ENCODE measurements around the gene SENP1. TPM values are rescaled to one million over a fixed set of nuclear protein-coding genes. Genes with fewer than 3 reads are reported as not detected.

SENP1 gene
- 34.9 and 38.4 TPM in 2 replicates for total RNA-seq
- long read RNA-seq, partial matches to known transcripts, result 7 of 12 reads
- long read RNA-seq, other reads (novel, unspliced or antisense), result 3 of 12 reads

DNA sequence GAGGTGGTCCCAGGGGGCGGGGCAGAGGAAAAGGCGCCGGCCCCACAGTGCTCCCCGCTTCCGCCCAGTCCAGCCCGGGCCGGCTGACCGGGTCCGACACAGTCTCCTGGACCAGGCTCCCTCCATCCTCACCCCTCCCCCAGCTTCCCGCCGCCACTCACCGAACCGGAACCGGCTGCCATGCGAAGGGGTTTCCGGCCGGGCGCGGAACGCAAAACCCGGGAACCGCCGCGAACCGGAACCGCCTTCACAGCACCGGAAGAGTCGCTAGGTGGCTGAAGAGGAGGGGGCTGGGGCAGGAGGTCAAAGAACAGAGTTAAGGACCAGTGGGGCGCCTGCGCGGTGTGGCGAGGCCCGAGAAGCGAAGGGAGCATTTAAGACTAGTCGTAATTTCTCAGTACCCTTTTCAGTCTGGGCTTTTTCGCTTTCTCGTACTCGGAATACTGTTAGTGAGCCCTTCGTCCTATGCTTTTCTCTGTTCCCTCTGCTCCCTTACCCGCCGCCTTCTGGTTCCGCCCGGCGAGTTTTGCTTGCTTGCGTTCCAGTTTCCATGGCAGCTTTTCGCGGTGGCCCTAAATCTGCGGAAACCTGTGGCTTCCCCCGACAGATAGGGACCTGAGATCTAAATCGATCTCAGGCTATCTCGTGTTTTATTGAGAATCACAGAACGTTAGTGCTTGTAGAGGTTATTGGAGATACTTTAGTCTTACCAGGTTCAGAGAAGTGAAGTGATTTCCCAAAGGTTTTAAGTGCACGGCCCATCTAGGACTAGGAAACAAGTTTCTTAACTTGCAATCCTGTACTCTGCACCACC lies at the start of gene SENP1:
TSS of gene SENP1 (minus strand) at position 213 of the 814 bp plus-strand sequence. CDS start 4,607 bp downstream, outside the sequence.
- H3K4me3 Mint-ChIP-seq (ENCODE audit: low read depth), result peak within 1 kb of the TSS; percentile 98
- peak; percentile 78 for DNase-seq (ENCODE audit: low spot score, unreplicated experiment)
- TF ChIP-seq CTCF (IDR thresholded peaks at IDR 0.05; ENCODE audit: unreplicated experiment), result peak; percentile 22
- H3K9me3 Mint-ChIP-seq (ENCODE audit: low read depth), result no peaks in the 10 kb centered on the region
- no peaks in the 10 kb centered on the region for H3K27me3 Mint-ChIP-seq
- no peaks in the 10 kb centered on the region for H3K36me3 Mint-ChIP-seq (ENCODE audit: insufficient read depth)
- peaks cover 28% of the 10 kb centered on the region for H3K4me1 Mint-ChIP-seq (ENCODE audit: low read depth)
- peak within 1 kb of the TSS; percentile 96 for H3K27ac Mint-ChIP-seq

DNA sequence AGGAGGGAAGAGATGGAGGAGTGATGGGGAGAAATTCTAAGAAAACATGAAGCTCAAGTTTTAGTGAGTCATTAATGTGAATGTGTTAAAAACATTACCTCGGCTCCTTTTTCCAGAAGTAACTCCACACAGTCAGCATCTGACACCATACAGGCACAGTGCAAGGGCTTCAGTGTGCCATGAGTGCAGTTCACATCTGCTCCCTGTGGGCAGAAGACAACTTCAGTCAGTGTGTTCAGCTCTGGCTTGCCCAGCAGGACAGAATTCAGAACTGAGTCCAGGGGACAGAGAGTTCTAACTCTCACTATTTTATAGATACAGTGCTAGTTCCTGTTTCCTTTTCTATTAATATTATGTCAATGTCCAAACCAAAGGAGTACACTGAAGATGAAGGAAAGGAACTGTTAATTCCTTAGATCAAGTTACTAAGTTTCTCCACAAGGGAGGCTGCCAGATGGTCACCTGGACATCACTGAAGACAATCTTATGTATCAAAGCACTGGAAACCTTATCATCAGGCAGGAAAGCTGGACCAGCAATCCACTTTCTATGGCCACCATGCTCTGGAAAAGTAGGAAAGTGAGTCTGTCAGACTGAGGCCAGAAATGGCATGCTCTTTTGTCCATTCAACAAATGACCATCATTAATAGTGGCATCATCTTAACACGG lies 45.4 kb upstream of the SENP1 start:
- no peak overlapping the region for H3K4me3 Mint-ChIP-seq (ENCODE audit: low read depth)
- peaks cover 9% of the 10 kb centered on the region for H3K36me3 Mint-ChIP-seq (ENCODE audit: insufficient read depth)
- H3K9me3 Mint-ChIP-seq (ENCODE audit: low read depth), result no peaks in the 10 kb centered on the region
- no peaks in the 10 kb centered on the region for H3K27me3 Mint-ChIP-seq
- no peak overlapping the region for H3K27ac Mint-ChIP-seq
- peaks cover 1% of the 10 kb centered on the region for H3K4me1 Mint-ChIP-seq (ENCODE audit: low read depth)
- TF ChIP-seq CTCF (IDR thresholded peaks at IDR 0.05; ENCODE audit: unreplicated experiment), result no peak
- DNase-seq (ENCODE audit: low spot score, unreplicated experiment), result no peak

- Mint-ChIP-seq H3K27ac (no peak overlapping the region), H3K4me3 (ENCODE audit: low read depth) (no peak overlapping the region), H3K4me1 (ENCODE audit: low read depth) (no peaks in the 10 kb centered on the region), H3K27me3 (no peaks in the 10 kb centered on the region), H3K36me3 (ENCODE audit: insufficient read depth) (peaks cover 19% of the 10 kb centered on the region), H3K9me3 (ENCODE audit: low read depth) (no peaks in the 10 kb centered on the region)
- no peak for TF ChIP-seq CTCF (IDR thresholded peaks at IDR 0.05; ENCODE audit: unreplicated experiment)
- no peak for DNase-seq (ENCODE audit: low spot score, unreplicated experiment)
Observed at GRCh38 chr12:48145981-48146380, 40.1 kb upstream of the SENP1 start.

GRCh38 chr12:48143898-48144297 lies 38.0 kb upstream of the SENP1 start:
- no peaks in the 10 kb centered on the region for H3K9me3 Mint-ChIP-seq (ENCODE audit: low read depth)
- H3K27me3 Mint-ChIP-seq, result no peaks in the 10 kb centered on the region
- H3K4me3 Mint-ChIP-seq (ENCODE audit: low read depth), result no peak overlapping the region
- no peak for TF ChIP-seq CTCF (IDR thresholded peaks at IDR 0.05; ENCODE audit: unreplicated experiment)
- no peaks in the 10 kb centered on the region for H3K4me1 Mint-ChIP-seq (ENCODE audit: low read depth)
- DNase-seq (ENCODE audit: low spot score, unreplicated experiment), result no peak
- H3K27ac Mint-ChIP-seq, result no peak overlapping the region
- H3K36me3 Mint-ChIP-seq (ENCODE audit: insufficient read depth), result peaks cover 17% of the 10 kb centered on the region

DNA sequence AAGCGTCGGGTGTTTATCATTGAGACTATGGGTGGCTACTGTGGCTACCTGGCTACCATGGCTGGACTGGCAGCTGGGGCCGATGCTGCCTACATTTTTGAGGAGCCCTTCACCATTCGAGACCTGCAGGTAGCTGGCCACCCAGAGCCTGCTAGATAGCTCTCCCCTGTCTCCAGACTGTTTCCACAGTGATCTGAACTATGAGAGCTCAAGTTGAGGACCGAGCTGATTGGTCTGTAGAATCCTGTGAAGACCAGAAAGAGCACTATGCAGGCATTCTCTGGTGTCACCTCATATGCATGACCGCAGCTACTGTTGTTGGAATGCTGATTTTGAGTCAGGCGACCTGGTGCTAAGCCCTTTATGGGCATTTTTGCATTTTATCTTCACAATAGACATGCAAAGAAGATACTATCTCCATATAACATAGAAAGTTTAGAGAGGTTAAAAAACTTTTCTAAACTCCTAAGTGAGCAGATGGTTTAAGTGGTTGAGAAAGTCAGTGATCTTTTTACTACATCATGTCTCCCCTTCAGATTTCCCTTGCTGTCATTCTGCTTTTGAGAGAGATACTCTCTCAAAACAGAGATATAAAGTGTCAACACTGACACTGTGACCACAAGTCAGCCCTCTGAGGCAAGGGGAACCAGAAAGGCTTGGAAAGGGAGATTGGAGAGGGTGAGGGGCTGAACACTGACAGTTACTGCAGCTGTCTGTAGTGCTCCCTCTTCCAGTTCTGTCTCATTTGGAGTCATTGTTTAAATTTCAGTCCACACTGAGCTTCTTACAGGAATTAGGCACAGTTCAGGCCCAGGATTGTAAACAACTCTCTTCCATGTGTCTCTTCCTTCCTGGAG lies 37.2 kb upstream of the SENP1 start:
- no peak overlapping the region for H3K4me3 Mint-ChIP-seq (ENCODE audit: low read depth)
- no peak for DNase-seq (ENCODE audit: low spot score, unreplicated experiment)
- H3K27ac Mint-ChIP-seq, result no peak overlapping the region
- H3K9me3 Mint-ChIP-seq (ENCODE audit: low read depth), result no peaks in the 10 kb centered on the region
- no peaks in the 10 kb centered on the region for H3K27me3 Mint-ChIP-seq
- no peaks in the 10 kb centered on the region for H3K4me1 Mint-ChIP-seq (ENCODE audit: low read depth)
- peaks cover 16% of the 10 kb centered on the region for H3K36me3 Mint-ChIP-seq (ENCODE audit: insufficient read depth)
- TF ChIP-seq CTCF (IDR thresholded peaks at IDR 0.05; ENCODE audit: unreplicated experiment), result no peak

All from progenitor cell of endocrine pancreas (in vitro differentiated cells).